Pulmonary artery endothelial cell (primary cell): ENCODE results near the gene DNAJC19. TPM values are rescaled to one million over a fixed set of nuclear protein-coding genes. Genes with fewer than 3 reads are reported as not detected.
"Not testable (repeated sequence)": the region's sequence is repeated elsewhere in the genome, so short reads cannot be mapped to it uniquely, and the experiment has no call there.

Source experiments
- DNase-seq: peaks from one replicate; pipeline ENCODE4 v3.0.0-alpha.2; 2011; ENCODE audit warnings: low read depth, low spot score
- total RNA-seq: library from RNA; depleted of rRNA; stranded (reverse); fragments of >200 nt; gene quantifications from 2 replicates; pipeline ENCODE4 v1.2.3, GENCODE V29; 2014

DNAJC19 gene
- total RNA-seq: 35.4 and 40.8 TPM in 2 replicates

- peak; percentile 87 for DNase-seq
Measured at GRCh38 chr3:180989291-180990163, at the start of gene DNAJC19. Gene DNAJC19, minus strand, starts transcription at chr3:180989736. Its CDS starts 134 bp downstream, at chr3:180989602.

- DNase-seq: no peak
Measured at GRCh38 chr3:181030948-181031347, 41.4 kb upstream of the DNAJC19 start.

GRCh38 chr3:181025204-181025603, 35.7 kb upstream of the DNAJC19 start:
- no peak for DNase-seq

GRCh38 chr3:181017690-181018089, 28.2 kb upstream of the DNAJC19 start:
- DNase-seq: no peak

- DNase-seq: no peak
Measured at GRCh38 chr3:181009225-181009624, 19.7 kb upstream of the DNAJC19 start.

- DNase-seq: no peak
Measured at GRCh38 chr3:181008796-181009195, 19.3 kb upstream of the DNAJC19 start.

GRCh38 chr3:181007262-181007661, 17.7 kb upstream of the DNAJC19 start:
- DNase-seq: no peak

- no peak for DNase-seq
Measured at GRCh38 chr3:181006541-181006940, 17.0 kb upstream of the DNAJC19 start.

- DNase-seq: not testable (repeated sequence)
Measured at GRCh38 chr3:181003469-181003868, 13.9 kb upstream of the DNAJC19 start.

- DNase-seq: not testable (repeated sequence)
Measured at GRCh38 chr3:181002331-181002730, 12.8 kb upstream of the DNAJC19 start.

GRCh38 chr3:180996415-180996932, 6.9 kb upstream of the DNAJC19 start:
- DNase-seq: no peak

GRCh38 chr3:180990505-180990904, 969 bp upstream of the DNAJC19 start:
- no peak for DNase-seq

GRCh38 chr3:180987344-180987743, 2.2 kb downstream of the DNAJC19 start:
- DNase-seq: no peak

GRCh38 chr3:180986366-180986765, 3.2 kb downstream of the DNAJC19 start:
- DNase-seq: not testable (repeated sequence)

GRCh38 chr3:180983136-180983535, 6.4 kb downstream of the DNAJC19 start:
- no peak for DNase-seq

GRCh38 chr3:180981912-180982311, 7.6 kb downstream of the DNAJC19 start:
- no peak for DNase-seq

- no peak for DNase-seq
Measured at GRCh38 chr3:180980611-180981010, 8.9 kb downstream of the DNAJC19 start.

GRCh38 chr3:180979961-180980360, 9.6 kb downstream of the DNAJC19 start:
- DNase-seq: no peak

GRCh38 chr3:180977498-180977897, 12.0 kb downstream of the DNAJC19 start:
- no peak for DNase-seq

GRCh38 chr3:180974286-180974685, 15.2 kb downstream of the DNAJC19 start:
- no peak for DNase-seq

- DNase-seq: no peak
Measured at GRCh38 chr3:180973543-180973942, 16.0 kb downstream of the DNAJC19 start.

GRCh38 chr3:180970931-180971330, 18.6 kb downstream of the DNAJC19 start:
- DNase-seq: no peak

- no peak for DNase-seq
Measured at GRCh38 chr3:180962530-180962929, 27.0 kb downstream of the DNAJC19 start.
